Body of pancreas (tissue), 4 donors: Measurements from ENCODE around the gene MIEF1. TPM values are rescaled to one million over a fixed set of nuclear protein-coding genes. Genes with fewer than 3 reads are reported as not detected.

ENCODE experiments used
- ATAC-seq: fragments of 150-250 bp; one replicate; pipeline ENCODE4 v1.9.1; 2016
- DNase-seq, 4 donors: peaks; one replicate each; pipeline ENCODE4 v3.0.0-alpha.2; 2019
- H3K27ac ChIP-seq, 4 donors: fragments of 200-600 bp; sonication (generic); 1 replicate in 3 of 4; 2 replicates in 1 of 4; pipeline versions ENCODE4 v1.5.1 to v1.6.1; 2016 to 2019; ENCODE audit warnings: mild to moderate bottlenecking in 1 of 4, mixed read lengths in 1 of 4, moderate library complexity in 1 of 4
- H3K27me3 ChIP-seq, 2 donors: fragments of 200-600 bp; sonication (generic); one replicate each; pipeline ENCODE4 v1.6.0; 2016; ENCODE audit warnings: mild to moderate bottlenecking in 1 of 2
- H3K36me3 ChIP-seq, 2 donors: fragments of 200-600 bp; sonication (generic); replicated peaks in 1 of 2; 2 replicates each; pipeline ENCODE4 v1.5.1; 2016; ENCODE audit warnings: low read depth in 2 of 2; ENCODE audit not compliant: insufficient read depth in 1 of 2
- H3K4me1 ChIP-seq: fragments of 200-600 bp; sonication (generic); one replicate; pipeline ENCODE4 v1.6.0; 2016
- H3K4me3 ChIP-seq, 2 donors: fragments of 200-600 bp; sonication (generic); 1 replicate in 1 of 2; 2 replicates in 1 of 2; pipeline ENCODE4 v1.5.1; 2016 to 2019
- H3K9me3 ChIP-seq, 3 donors: fragments of 200-600 bp; sonication (generic); 1 replicate in 2 of 3; 2 replicates in 1 of 3; pipeline ENCODE4 v1.5.1; 2016
- POLR2A ChIP-seq, 3 donors: fragments of 450-650 bp; IDR thresholded peaks; one replicate each; pipeline ENCODE4 v1.6.1; 2016; ENCODE audit warnings: antibody characterized with exemption in 3 of 3, mild to moderate bottlenecking in 2 of 3
- WGBS, 2 donors: methylation state at CpG; one replicate each; pipeline ENCODE4 v1.1.5; 2017; 5-methylcytosine and 5-hydroxymethylcytosine counted together
- intact Hi-C: fragments of 100-400 bp; cut with DNase I; formaldehyde crosslinking; loops from one replicate; pipeline ENCODE4 v1.15.1; 2023
- total RNA-seq, 2 donors: library from RNA; depleted of rRNA; stranded (reverse); fragments of >200 nt; gene quantifications; one replicate each; pipeline ENCODE4 v1.1.0, GENCODE V29; 2016
- TF ChIP-seq, protein P1 (sequence below), 7 experiments: fragments of 450-650 bp in 4 of 7; fragments of 200-600 bp in 3 of 7; sonication (generic) in 3 of 7; IDR thresholded peaks; one replicate each; pipeline ENCODE4 v1.5.1; 2016 to 2019; ENCODE audit warnings: antibody characterized with exemption in 7 of 7

Gene MIEF1
- total RNA-seq, 2 donors from 2014 or later: 9.1 to 14.8 TPM

DNA sequence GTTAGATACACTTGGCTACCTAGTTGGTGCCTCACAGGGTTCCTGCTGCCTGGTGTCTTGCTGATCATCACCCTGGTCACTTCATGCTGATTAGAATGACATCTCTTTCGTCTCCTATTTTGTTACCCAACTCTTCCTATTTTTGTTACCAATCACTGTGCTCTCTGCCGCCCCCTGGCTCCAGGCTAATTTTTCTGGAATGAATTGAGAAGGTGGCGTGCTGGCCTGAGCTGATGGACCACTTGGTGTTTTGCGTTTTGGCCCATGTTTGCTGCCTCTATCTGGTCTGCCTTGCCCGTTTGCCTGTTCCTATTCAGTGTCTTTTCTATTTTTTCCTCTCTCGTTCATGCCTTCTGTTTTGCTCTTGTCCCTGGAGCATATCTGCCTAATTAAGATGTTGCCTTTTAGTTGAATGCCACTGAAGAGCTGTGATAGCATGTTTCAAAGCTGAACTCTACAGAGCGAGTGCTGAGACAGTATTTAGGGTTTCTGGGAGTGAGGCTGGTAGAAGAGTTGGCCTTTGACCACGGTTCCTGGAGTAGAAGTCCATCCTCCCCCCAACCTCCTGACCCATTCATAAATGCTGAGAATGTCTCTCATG is 12.4 kb downstream of the MIEF1 start:
- Histone ChIP-seq H3K4me1 (peaks cover 9% of the 10 kb centered on the region), H3K4me3 (no peak overlapping the region), H3K27ac (no peak overlapping the region), H3K27me3 (no peaks in the 10 kb centered on the region), H3K9me3 (no peaks in the 10 kb centered on the region), H3K36me3 (peaks cover 6 to 21% of the 10 kb centered on the region in 2 donors)
- ATAC-seq (no peak), DNase-seq (peak in 3 of 4 donors; percentile 62 to 80 (median 75))
- TF ChIP-seq POLR2A (IDR thresholded peaks at IDR 0.05): no peak
- TF ChIP-seq, protein P1, sequence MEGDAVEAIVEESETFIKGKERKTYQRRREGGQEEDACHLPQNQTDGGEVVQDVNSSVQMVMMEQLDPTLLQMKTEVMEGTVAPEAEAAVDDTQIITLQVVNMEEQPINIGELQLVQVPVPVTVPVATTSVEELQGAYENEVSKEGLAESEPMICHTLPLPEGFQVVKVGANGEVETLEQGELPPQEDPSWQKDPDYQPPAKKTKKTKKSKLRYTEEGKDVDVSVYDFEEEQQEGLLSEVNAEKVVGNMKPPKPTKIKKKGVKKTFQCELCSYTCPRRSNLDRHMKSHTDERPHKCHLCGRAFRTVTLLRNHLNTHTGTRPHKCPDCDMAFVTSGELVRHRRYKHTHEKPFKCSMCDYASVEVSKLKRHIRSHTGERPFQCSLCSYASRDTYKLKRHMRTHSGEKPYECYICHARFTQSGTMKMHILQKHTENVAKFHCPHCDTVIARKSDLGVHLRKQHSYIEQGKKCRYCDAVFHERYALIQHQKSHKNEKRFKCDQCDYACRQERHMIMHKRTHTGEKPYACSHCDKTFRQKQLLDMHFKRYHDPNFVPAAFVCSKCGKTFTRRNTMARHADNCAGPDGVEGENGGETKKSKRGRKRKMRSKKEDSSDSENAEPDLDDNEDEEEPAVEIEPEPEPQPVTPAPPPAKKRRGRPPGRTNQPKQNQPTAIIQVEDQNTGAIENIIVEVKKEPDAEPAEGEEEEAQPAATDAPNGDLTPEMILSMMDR (IDR thresholded peaks at IDR 0.05): peak; percentile 51 to 80 (median 72)
- intact Hi-C loops: no loop called here
- WGBS, 2 donors: 36 to 38% methylated on average over 8 of the region's 8 CpGs

DNA sequence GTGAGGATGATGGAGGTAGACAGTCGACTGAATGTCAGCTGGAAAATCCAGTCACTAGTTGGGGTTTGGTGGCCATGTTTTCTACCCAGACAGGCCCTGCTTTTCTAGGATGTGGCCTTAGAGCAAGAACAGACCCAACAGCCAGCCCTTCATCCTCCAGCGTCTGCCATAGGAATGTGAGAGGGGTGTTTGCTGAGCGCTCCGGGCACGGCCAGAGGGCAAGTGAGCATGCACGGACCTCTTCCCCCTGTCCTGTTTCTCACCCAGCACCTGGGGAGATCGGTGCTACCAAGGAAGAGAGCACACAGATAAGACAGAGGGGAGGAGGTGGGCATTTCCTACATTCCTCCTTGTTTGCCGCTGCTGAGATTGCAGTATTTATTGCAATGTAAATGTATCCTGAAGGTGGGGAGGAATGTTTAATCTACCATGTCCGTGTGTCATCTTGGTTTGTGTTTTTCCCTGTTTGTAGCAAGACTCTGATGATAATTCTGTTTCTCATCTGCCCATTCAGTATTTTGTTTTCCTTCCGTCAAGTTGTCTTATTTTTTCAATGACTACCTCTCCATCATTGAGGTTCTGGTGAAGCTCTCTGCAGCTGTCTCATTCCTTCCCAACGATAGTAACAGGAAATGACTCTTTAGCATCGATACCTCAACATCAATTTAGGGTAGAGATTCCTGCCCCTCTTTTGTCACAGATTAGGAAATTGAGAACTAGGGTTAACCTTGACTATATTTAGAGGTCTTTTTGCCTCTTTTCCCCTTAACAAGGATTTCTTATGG is 13.4 kb downstream of the MIEF1 start:
- DNase-seq: no peak
- Histone ChIP-seq H3K4me3 (no peak overlapping the region), H3K36me3 (peaks cover 6 to 21% of the 10 kb centered on the region in 2 donors), H3K27me3 (no peaks in the 10 kb centered on the region), H3K27ac (no peak overlapping the region), H3K9me3 (no peaks in the 10 kb centered on the region), H3K4me1 (peaks cover 9% of the 10 kb centered on the region)
- intact Hi-C loops: no loop called here
- no peak for ATAC-seq
- TF ChIP-seq, protein P1 (IDR thresholded peaks at IDR 0.05): no peak
- TF ChIP-seq POLR2A (IDR thresholded peaks at IDR 0.05): no peak
- WGBS, 2 donors: 78 to 81% methylated on average over 11 to 12 of the region's 12 CpGs

DNA sequence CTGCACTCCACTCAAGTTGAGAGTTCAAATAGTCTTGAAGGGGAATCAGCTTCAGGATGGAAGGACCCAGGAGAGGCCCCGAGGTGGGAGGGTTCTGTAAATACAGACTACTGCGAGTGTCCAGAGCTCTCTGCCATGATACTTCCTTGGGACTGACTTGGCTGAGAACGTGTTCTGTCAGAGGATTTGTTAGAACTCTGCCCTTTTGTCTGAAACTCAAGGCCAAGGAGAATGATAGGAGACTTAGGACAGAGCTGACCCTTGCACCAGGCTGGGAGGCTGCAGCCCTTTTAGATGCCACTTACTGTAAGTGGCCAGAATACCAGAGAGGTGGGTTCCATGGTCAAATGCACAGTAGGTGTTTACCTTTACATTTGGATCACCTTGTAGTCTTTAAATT is 15.4 kb downstream of the MIEF1 start:
- Histone ChIP-seq H3K9me3 (no peaks in the 10 kb centered on the region), H3K27me3 (no peaks in the 10 kb centered on the region), H3K36me3 (peaks cover 12 to 23% of the 10 kb centered on the region in 2 donors), H3K27ac (no peak overlapping the region), H3K4me1 (peaks cover 18% of the 10 kb centered on the region), H3K4me3 (no peak overlapping the region)
- ATAC-seq (no peak), DNase-seq (no peak)
- no peak for TF ChIP-seq POLR2A (IDR thresholded peaks at IDR 0.05)
- TF ChIP-seq, protein P1 (IDR thresholded peaks at IDR 0.05): no peak
- 56 to 61% methylated on average over 3 of the region's 3 CpGs for WGBS, 2 donors
- intact Hi-C loops: no loop called here

DNA sequence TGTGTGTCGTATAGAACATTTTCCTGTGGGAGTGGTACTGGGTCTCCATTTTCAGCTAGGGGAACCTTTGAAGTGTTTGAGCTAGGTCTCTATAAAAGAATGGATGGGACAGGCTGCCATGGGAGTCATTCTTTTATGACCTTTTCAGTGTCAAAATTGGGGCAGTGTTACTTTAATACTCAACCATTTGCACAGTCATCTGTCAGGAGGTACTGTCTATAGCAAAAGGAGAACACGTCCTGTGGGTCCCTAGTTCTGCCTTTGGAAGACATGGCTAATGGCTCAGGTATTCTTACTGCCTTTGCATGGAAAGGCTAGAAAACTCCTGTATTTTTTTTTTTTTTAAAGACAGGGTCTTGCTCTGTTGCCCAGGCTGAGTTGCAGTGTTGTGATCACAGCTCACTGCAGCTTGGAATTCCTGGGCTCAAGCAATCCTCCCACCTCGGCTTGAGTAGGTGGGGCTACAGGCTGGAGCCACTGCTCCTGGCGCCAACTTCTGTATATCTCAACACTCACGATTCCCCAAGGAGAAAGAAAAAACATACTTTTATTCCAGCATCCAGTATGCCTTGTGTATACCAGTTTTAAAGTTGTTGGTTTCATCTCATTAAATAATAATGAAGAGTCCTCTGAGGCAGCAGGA is 16.2 kb downstream of the MIEF1 start:
- Histone ChIP-seq H3K27me3 (no peaks in the 10 kb centered on the region), H3K4me3 (no peak overlapping the region), H3K9me3 (no peaks in the 10 kb centered on the region), H3K27ac (peak overlapping the region in 2 of 4 donors; percentile 97 to 98), H3K36me3 (peaks cover 12 to 23% of the 10 kb centered on the region in 2 donors), H3K4me1 (peaks cover 26% of the 10 kb centered on the region)
- no peak for TF ChIP-seq POLR2A (IDR thresholded peaks at IDR 0.05)
- TF ChIP-seq, protein P1 (IDR thresholded peaks at IDR 0.05): no peak
- intact Hi-C loops: no loop called here
- WGBS, 2 donors: 32 to 46% methylated on average over 5 of the region's 5 CpGs
- DNase-seq (no peak), ATAC-seq (no peak)
